ENCODE measurements around the gene HNF4A. TPM values are rescaled to one million over a fixed set of nuclear protein-coding genes. Genes with fewer than 3 reads are reported as not detected.

Gene HNF4A
- total and polyA plus RNA-seq, 5 donors from 2014 or later, result not detected

GRCh38 chr20:44455126-44455525, 99.6 kb downstream of the HNF4A start:
- no peak overlapping the region for H3K27ac Mint-ChIP-seq
- H3K4me3 ChIP-seq (ENCODE audit: low read depth, low read length), result no peak overlapping the region
- ATAC-seq (ENCODE audit: low read depth in 2 of 2), result no peak

GRCh38 chr20:44456611-44457010, 101.1 kb downstream of the HNF4A start:
- H3K9me3 Mint-ChIP-seq, result no peaks in the 10 kb centered on the region
- ATAC-seq (ENCODE audit: low read depth in 2 of 2) (no peak), DNase-seq (no peak)
- no peak overlapping the region for H3K27ac Mint-ChIP-seq
- no peak overlapping the region for H3K4me3 Mint-ChIP-seq
- no peaks in the 10 kb centered on the region for H3K36me3 Mint-ChIP-seq
- Histone ChIP-seq H3K4me1 (ENCODE audit: control insufficient read depth, insufficient read depth, low read length, poor library complexity, severe bottlenecking) (no peaks in the 10 kb centered on the region), H3K27ac (ENCODE audit: insufficient read depth, low read length, poor library complexity, severe bottlenecking) (no peak overlapping the region), H3K27me3 (ENCODE audit: control insufficient read depth, insufficient read depth, low read length) (no peaks in the 10 kb centered on the region), H3K4me3 (ENCODE audit: low read depth, low read length) (no peak overlapping the region), H3K9me3 (ENCODE audit: control insufficient read depth in 2 of 2, low read length in 2 of 2) (no peaks in the 10 kb centered on the region), H3K36me3 (ENCODE audit: control insufficient read depth, insufficient read depth, low read length) (no peaks in the 10 kb centered on the region)
- no peaks in the 10 kb centered on the region for H3K4me1 Mint-ChIP-seq
- no peaks in the 10 kb centered on the region for H3K27me3 Mint-ChIP-seq

More at GRCh38 chr20:44455126-44455525, 99.6 kb downstream of the HNF4A start:
- H3K36me3 ChIP-seq (ENCODE audit: control insufficient read depth, insufficient read depth, low read length), result no peaks in the 10 kb centered on the region
- no peaks in the 10 kb centered on the region for H3K27me3 ChIP-seq (ENCODE audit: control insufficient read depth, insufficient read depth, low read length)
- no peak for DNase-seq
- Mint-ChIP-seq H3K4me3 (no peak overlapping the region), H3K27me3 (no peaks in the 10 kb centered on the region), H3K36me3 (no peaks in the 10 kb centered on the region), H3K4me1 (no peaks in the 10 kb centered on the region), H3K9me3 (no peaks in the 10 kb centered on the region)
- H3K27ac ChIP-seq (ENCODE audit: insufficient read depth, low read length, poor library complexity, severe bottlenecking), result no peak overlapping the region
- H3K9me3 ChIP-seq (ENCODE audit: control insufficient read depth in 2 of 2, low read length in 2 of 2), result no peaks in the 10 kb centered on the region
- no peaks in the 10 kb centered on the region for H3K4me1 ChIP-seq (ENCODE audit: control insufficient read depth, insufficient read depth, low read length, poor library complexity, severe bottlenecking)

GRCh38 chr20:44457016-44457415, 101.5 kb downstream of the HNF4A start:
- Histone ChIP-seq H3K27me3 (ENCODE audit: control insufficient read depth, insufficient read depth, low read length) (no peaks in the 10 kb centered on the region), H3K36me3 (ENCODE audit: control insufficient read depth, insufficient read depth, low read length) (no peaks in the 10 kb centered on the region), H3K4me3 (ENCODE audit: low read depth, low read length) (no peak overlapping the region), H3K4me1 (ENCODE audit: control insufficient read depth, insufficient read depth, low read length, poor library complexity, severe bottlenecking) (no peaks in the 10 kb centered on the region), H3K9me3 (ENCODE audit: control insufficient read depth in 2 of 2, low read length in 2 of 2) (no peaks in the 10 kb centered on the region), H3K27ac (ENCODE audit: insufficient read depth, low read length, poor library complexity, severe bottlenecking) (no peak overlapping the region)
- DNase-seq (no peak), ATAC-seq (ENCODE audit: low read depth in 2 of 2) (no peak)
- Mint-ChIP-seq H3K27me3 (no peaks in the 10 kb centered on the region), H3K4me1 (no peaks in the 10 kb centered on the region), H3K36me3 (no peaks in the 10 kb centered on the region), H3K4me3 (no peak overlapping the region), H3K27ac (no peak overlapping the region), H3K9me3 (no peaks in the 10 kb centered on the region)

- Histone ChIP-seq H3K9me3 (ENCODE audit: control insufficient read depth in 2 of 2, low read length in 2 of 2) (no peaks in the 10 kb centered on the region), H3K27ac (ENCODE audit: insufficient read depth, low read length, poor library complexity, severe bottlenecking) (no peak overlapping the region), H3K27me3 (ENCODE audit: control insufficient read depth, insufficient read depth, low read length) (no peaks in the 10 kb centered on the region), H3K36me3 (ENCODE audit: control insufficient read depth, insufficient read depth, low read length) (no peaks in the 10 kb centered on the region), H3K4me3 (ENCODE audit: low read depth, low read length) (no peak overlapping the region), H3K4me1 (ENCODE audit: control insufficient read depth, insufficient read depth, low read length, poor library complexity, severe bottlenecking) (no peaks in the 10 kb centered on the region)
- no peaks in the 10 kb centered on the region for H3K9me3 Mint-ChIP-seq
- H3K27me3 Mint-ChIP-seq, result no peaks in the 10 kb centered on the region
- H3K4me1 Mint-ChIP-seq, result no peaks in the 10 kb centered on the region
- no peaks in the 10 kb centered on the region for H3K36me3 Mint-ChIP-seq
- DNase-seq (no peak), ATAC-seq (ENCODE audit: low read depth in 2 of 2) (no peak)
- no peak overlapping the region for H3K4me3 Mint-ChIP-seq
- H3K27ac Mint-ChIP-seq, result no peak overlapping the region
Measured at GRCh38 chr20:44459271-44459670, 103.8 kb downstream of the HNF4A start.

GRCh38 chr20:44460795-44461141, 105.3 kb downstream of the HNF4A start:
- no peaks in the 10 kb centered on the region for H3K36me3 Mint-ChIP-seq

GRCh38 chr20:44461142-44461802, 105.8 kb downstream of the HNF4A start:
- no peaks in the 10 kb centered on the region for H3K4me1 ChIP-seq (ENCODE audit: control insufficient read depth, insufficient read depth, low read length, poor library complexity, severe bottlenecking)

More at GRCh38 chr20:44460795-44461141, 105.3 kb downstream of the HNF4A start:
- Histone ChIP-seq H3K4me3 (ENCODE audit: low read depth, low read length) (no peak overlapping the region), H3K27ac (ENCODE audit: insufficient read depth, low read length, poor library complexity, severe bottlenecking) (no peak overlapping the region), H3K36me3 (ENCODE audit: control insufficient read depth, insufficient read depth, low read length) (no peaks in the 10 kb centered on the region), H3K9me3 (ENCODE audit: control insufficient read depth in 2 of 2, low read length in 2 of 2) (no peaks in the 10 kb centered on the region), H3K4me1 (ENCODE audit: control insufficient read depth, insufficient read depth, low read length, poor library complexity, severe bottlenecking) (no peaks in the 10 kb centered on the region), H3K27me3 (ENCODE audit: control insufficient read depth, insufficient read depth, low read length) (no peaks in the 10 kb centered on the region)
- H3K27ac Mint-ChIP-seq, result no peak overlapping the region
- DNase-seq, result peak in 2 of 3 donors; percentile 21 to 27
- no peaks in the 10 kb centered on the region for H3K9me3 Mint-ChIP-seq
- no peak for ATAC-seq (ENCODE audit: low read depth in 2 of 2)
- no peaks in the 10 kb centered on the region for H3K27me3 Mint-ChIP-seq
- H3K4me3 Mint-ChIP-seq, result no peak overlapping the region
- H3K4me1 Mint-ChIP-seq, result no peaks in the 10 kb centered on the region

GRCh38 chr20:44461803-44462174, 106.3 kb downstream of the HNF4A start:
- H3K4me3 Mint-ChIP-seq, result no peak overlapping the region
- no peak for ATAC-seq (ENCODE audit: low read depth in 2 of 2)
- Histone ChIP-seq H3K4me3 (ENCODE audit: low read depth, low read length) (no peak overlapping the region), H3K4me1 (ENCODE audit: control insufficient read depth, insufficient read depth, low read length, poor library complexity, severe bottlenecking) (no peaks in the 10 kb centered on the region), H3K27me3 (ENCODE audit: control insufficient read depth, insufficient read depth, low read length) (no peaks in the 10 kb centered on the region), H3K9me3 (ENCODE audit: control insufficient read depth in 2 of 2, low read length in 2 of 2) (no peaks in the 10 kb centered on the region), H3K27ac (ENCODE audit: insufficient read depth, low read length, poor library complexity, severe bottlenecking) (no peak overlapping the region), H3K36me3 (ENCODE audit: control insufficient read depth, insufficient read depth, low read length) (no peaks in the 10 kb centered on the region)
- no peaks in the 10 kb centered on the region for H3K4me1 Mint-ChIP-seq
- no peak for DNase-seq
- H3K36me3 Mint-ChIP-seq, result no peaks in the 10 kb centered on the region
- H3K27me3 Mint-ChIP-seq, result no peaks in the 10 kb centered on the region
- H3K9me3 Mint-ChIP-seq, result no peaks in the 10 kb centered on the region
- no peak overlapping the region for H3K27ac Mint-ChIP-seq

More at GRCh38 chr20:44461142-44461802, 105.8 kb downstream of the HNF4A start:
- H3K4me3 Mint-ChIP-seq, result no peak overlapping the region
- no peaks in the 10 kb centered on the region for H3K27me3 Mint-ChIP-seq
- Histone ChIP-seq H3K27ac (ENCODE audit: insufficient read depth, low read length, poor library complexity, severe bottlenecking) (no peak overlapping the region), H3K36me3 (ENCODE audit: control insufficient read depth, insufficient read depth, low read length) (no peaks in the 10 kb centered on the region), H3K4me3 (ENCODE audit: low read depth, low read length) (no peak overlapping the region), H3K27me3 (ENCODE audit: control insufficient read depth, insufficient read depth, low read length) (no peaks in the 10 kb centered on the region), H3K9me3 (ENCODE audit: control insufficient read depth in 2 of 2, low read length in 2 of 2) (no peaks in the 10 kb centered on the region)
- H3K36me3 Mint-ChIP-seq, result no peaks in the 10 kb centered on the region
- H3K9me3 Mint-ChIP-seq, result no peaks in the 10 kb centered on the region
- ATAC-seq (ENCODE audit: low read depth in 2 of 2) (no peak), DNase-seq (no peak)
- no peaks in the 10 kb centered on the region for H3K4me1 Mint-ChIP-seq
- no peak overlapping the region for H3K27ac Mint-ChIP-seq

GRCh38 chr20:44463466-44463865, 108.0 kb downstream of the HNF4A start:
- Histone ChIP-seq H3K4me1 (ENCODE audit: control insufficient read depth, insufficient read depth, low read length, poor library complexity, severe bottlenecking) (no peaks in the 10 kb centered on the region), H3K27ac (ENCODE audit: insufficient read depth, low read length, poor library complexity, severe bottlenecking) (no peak overlapping the region), H3K36me3 (ENCODE audit: control insufficient read depth, insufficient read depth, low read length) (no peaks in the 10 kb centered on the region), H3K4me3 (ENCODE audit: low read depth, low read length) (no peak overlapping the region), H3K27me3 (ENCODE audit: control insufficient read depth, insufficient read depth, low read length) (no peaks in the 10 kb centered on the region), H3K9me3 (ENCODE audit: control insufficient read depth in 2 of 2, low read length in 2 of 2) (no peaks in the 10 kb centered on the region)
- Mint-ChIP-seq H3K4me1 (no peaks in the 10 kb centered on the region), H3K36me3 (no peaks in the 10 kb centered on the region), H3K9me3 (no peaks in the 10 kb centered on the region), H3K4me3 (no peak overlapping the region), H3K27ac (no peak overlapping the region), H3K27me3 (no peaks in the 10 kb centered on the region)
- DNase-seq, result no peak
- ATAC-seq (ENCODE audit: low read depth in 2 of 2), result no peak
